Cardiac muscle cell (in vitro differentiated cells and primary cell): ENCODE data around the gene FLCN. TPM values are rescaled to one million over a fixed set of nuclear protein-coding genes. Genes with fewer than 3 reads are reported as not detected.

Source experiments
- DNase-seq, 2 donors: peaks; one replicate each; pipeline versions ENCODE4 v3.0.0 to v3.0.0-alpha.2; 2010 to 2017; ENCODE audit warnings: low read depth in 1 of 2, low spot score in 1 of 2
- H3K27ac ChIP-seq: fragments of 200-600 bp; sonication (generic); 2 replicates; pipeline ENCODE4 v1.5.1; 2016
- H3K27me3 ChIP-seq: fragments of 200-600 bp; sonication (generic); 2 replicates; pipeline ENCODE4 v1.6.0; 2016; ENCODE audit warnings: control low read depth
- H3K36me3 ChIP-seq: fragments of 200-600 bp; sonication (generic); 2 replicates; pipeline ENCODE4 v1.5.1; 2016; ENCODE audit warnings: control low read depth
- H3K4me1 ChIP-seq: fragments of 200-600 bp; sonication (generic); 2 replicates; pipeline ENCODE4 v1.8.1; 2017; ENCODE audit warnings: low read depth, mild to moderate bottlenecking, mixed run types
- H3K4me3 ChIP-seq: fragments of 200-600 bp; sonication (generic); 2 replicates; pipeline ENCODE4 v1.5.1; 2016; ENCODE audit warnings: mild to moderate bottlenecking
- H3K9me3 ChIP-seq: fragments of 200-600 bp; sonication (generic); 2 replicates; pipeline ENCODE4 v1.5.1; 2017; ENCODE audit warnings: low read depth, mild to moderate bottlenecking, control low read depth
- polyA plus RNA-seq: library from polyadenylated mRNA; unstranded; fragments of >200 nt; fragmentation: Nextera tagmentation; extraction: Ambion mirVana; gene quantifications from 2 replicates; pipeline ENCODE4 v1.2.1, GENCODE V29; 2016
- total RNA-seq: library from RNA; depleted of rRNA; stranded (reverse); fragments of >200 nt; gene quantifications from 2 replicates; pipeline ENCODE4 v1.2.3, GENCODE V29; 2016
- TF ChIP-seq, protein P1 (sequence below): IDR thresholded peaks from 2 replicates; pipeline ENCODE4 v1.5.1; 2012; ENCODE audit warnings: low read depth, mild to moderate bottlenecking, low read length

Gene FLCN
- total and polyA plus RNA-seq, 2 experiments from 2014 or later = 12.8 to 34.2 TPM

- Histone ChIP-seq H3K27ac (no peak overlapping the region), H3K27me3 (no peaks in the 10 kb centered on the region), H3K4me1 (no peaks in the 10 kb centered on the region), H3K9me3 (no peaks in the 10 kb centered on the region), H3K4me3 (no peak overlapping the region), H3K36me3 (peaks cover 37% of the 10 kb centered on the region)
- no peak for DNase-seq
- TF ChIP-seq, protein P1, sequence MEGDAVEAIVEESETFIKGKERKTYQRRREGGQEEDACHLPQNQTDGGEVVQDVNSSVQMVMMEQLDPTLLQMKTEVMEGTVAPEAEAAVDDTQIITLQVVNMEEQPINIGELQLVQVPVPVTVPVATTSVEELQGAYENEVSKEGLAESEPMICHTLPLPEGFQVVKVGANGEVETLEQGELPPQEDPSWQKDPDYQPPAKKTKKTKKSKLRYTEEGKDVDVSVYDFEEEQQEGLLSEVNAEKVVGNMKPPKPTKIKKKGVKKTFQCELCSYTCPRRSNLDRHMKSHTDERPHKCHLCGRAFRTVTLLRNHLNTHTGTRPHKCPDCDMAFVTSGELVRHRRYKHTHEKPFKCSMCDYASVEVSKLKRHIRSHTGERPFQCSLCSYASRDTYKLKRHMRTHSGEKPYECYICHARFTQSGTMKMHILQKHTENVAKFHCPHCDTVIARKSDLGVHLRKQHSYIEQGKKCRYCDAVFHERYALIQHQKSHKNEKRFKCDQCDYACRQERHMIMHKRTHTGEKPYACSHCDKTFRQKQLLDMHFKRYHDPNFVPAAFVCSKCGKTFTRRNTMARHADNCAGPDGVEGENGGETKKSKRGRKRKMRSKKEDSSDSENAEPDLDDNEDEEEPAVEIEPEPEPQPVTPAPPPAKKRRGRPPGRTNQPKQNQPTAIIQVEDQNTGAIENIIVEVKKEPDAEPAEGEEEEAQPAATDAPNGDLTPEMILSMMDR = no peak
Measured at GRCh38 chr17:17223736-17224135, 13.2 kb downstream of the FLCN start.

- H3K9me3 ChIP-seq = no peaks in the 10 kb centered on the region
- H3K27me3 ChIP-seq = no peaks in the 10 kb centered on the region
- H3K4me1 ChIP-seq = no peaks in the 10 kb centered on the region
- TF ChIP-seq, protein P1 = no peak
- H3K36me3 ChIP-seq = peaks cover 39% of the 10 kb centered on the region
- no peak overlapping the region for H3K4me3 ChIP-seq
- H3K27ac ChIP-seq = no peak overlapping the region
- no peak for DNase-seq
Measured at GRCh38 chr17:17221329-17221728, 15.6 kb downstream of the FLCN start.

- no peak for DNase-seq
- Histone ChIP-seq H3K9me3 (no peaks in the 10 kb centered on the region), H3K4me3 (no peak overlapping the region), H3K4me1 (no peaks in the 10 kb centered on the region), H3K27me3 (no peaks in the 10 kb centered on the region), H3K27ac (no peak overlapping the region), H3K36me3 (peaks cover 34% of the 10 kb centered on the region)
- TF ChIP-seq, protein P1 = no peak
Measured at GRCh38 chr17:17220529-17220928, 16.4 kb downstream of the FLCN start.

DNA sequence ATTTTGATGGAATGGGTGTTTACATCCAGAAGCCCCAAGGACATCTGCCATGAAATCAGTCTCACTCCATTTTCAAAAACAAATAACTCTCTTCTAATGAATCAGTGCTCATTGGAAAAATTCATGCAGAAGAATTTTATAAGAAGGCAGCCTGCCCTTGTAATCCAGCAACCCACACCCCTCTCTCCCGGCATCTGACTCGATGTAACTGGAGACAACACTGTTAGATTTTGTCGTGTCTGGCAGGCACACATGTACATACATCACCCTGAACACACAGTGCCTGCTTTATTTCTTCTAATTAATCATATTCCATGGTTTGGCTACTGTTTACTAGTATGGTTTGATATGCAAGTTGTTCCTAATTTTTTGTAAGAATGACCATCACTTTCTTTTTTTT is 19.0 kb downstream of the FLCN start:
- Histone ChIP-seq H3K27me3 (no peaks in the 10 kb centered on the region), H3K36me3 (peaks cover 36% of the 10 kb centered on the region), H3K4me3 (no peak overlapping the region), H3K27ac (no peak overlapping the region), H3K4me1 (no peaks in the 10 kb centered on the region), H3K9me3 (no peaks in the 10 kb centered on the region)
- DNase-seq = no peak
- TF ChIP-seq, protein P1 = no peak

DNA sequence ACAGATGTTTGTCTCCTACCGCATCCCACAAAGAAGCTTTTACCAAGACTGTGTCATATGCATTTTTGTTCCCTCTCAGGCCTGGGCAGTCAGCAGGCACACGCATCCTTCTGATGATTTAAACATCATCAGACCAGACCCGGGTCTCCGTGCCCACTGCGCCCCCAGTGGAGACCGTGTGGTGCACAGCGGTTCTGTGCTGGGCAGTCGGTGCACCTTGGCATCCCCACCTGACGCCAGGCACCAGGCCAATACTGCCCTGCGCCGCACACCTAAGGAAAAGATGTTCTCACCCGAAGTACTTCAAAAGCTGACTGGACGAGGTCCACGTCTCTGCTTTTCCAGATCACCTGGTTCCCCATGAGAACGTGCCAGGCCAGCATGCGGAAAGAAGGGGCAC is 20.2 kb downstream of the FLCN start:
- no peak overlapping the region for H3K27ac ChIP-seq
- H3K36me3 ChIP-seq = peaks cover 38% of the 10 kb centered on the region
- H3K27me3 ChIP-seq = no peaks in the 10 kb centered on the region
- TF ChIP-seq, protein P1 = no peak
- H3K4me3 ChIP-seq = no peak overlapping the region
- H3K4me1 ChIP-seq = no peaks in the 10 kb centered on the region
- no peak for DNase-seq
- no peaks in the 10 kb centered on the region for H3K9me3 ChIP-seq

GRCh38 chr17:17216236-17216635 is 20.7 kb downstream of the FLCN start:
- TF ChIP-seq, protein P1 = no peak
- no peak for DNase-seq
- Histone ChIP-seq H3K4me1 (no peaks in the 10 kb centered on the region), H3K27me3 (no peaks in the 10 kb centered on the region), H3K36me3 (peaks cover 35% of the 10 kb centered on the region), H3K9me3 (no peaks in the 10 kb centered on the region), H3K27ac (no peak overlapping the region), H3K4me3 (no peak overlapping the region)
